K562 (cell line): ENCODE data around the gene TCEAL5. TPM values are rescaled to one million over a fixed set of nuclear protein-coding genes. Genes with fewer than 3 reads are reported as not detected.

Source experiments
- ARID3A ChIP-seq: IDR thresholded peaks from 2 replicates; pipeline ENCODE4 v1.6.1; 2012; ENCODE audit warnings: low read depth, low read length, improper control_type of control experiment, borderline replicate concordance
- BMI1 ChIP-seq: fragments of 150-350 bp; IDR thresholded peaks from 2 replicates; pipeline ENCODE4 v1.6.1; 2014; ENCODE audit warnings: low read length
- CEBPB ChIP-seq: fragments of 450-650 bp; IDR thresholded peaks from 2 replicates; pipeline ENCODE4 v1.6.1; 2016; ENCODE audit warnings: missing genetic modification characterization, missing compliant biosample characterization
- CSDE1 ChIP-seq, 2 experiments: fragments of 450-650 bp; IDR thresholded peaks; 2 replicates each; pipeline ENCODE4 v1.6.1; 2016; ENCODE audit warnings: mild to moderate bottlenecking in 1 of 2
- GTF2E2 ChIP-seq: fragments of 200-800 bp; sonication (Bioruptor generic); IDR thresholded peaks from 2 replicates; pipeline ENCODE4 v1.6.1; 2016; ENCODE audit warnings: missing genetic modification characterization, missing compliant biosample characterization
- ILF3 ChIP-seq: fragments of 450-650 bp; IDR thresholded peaks from 2 replicates; pipeline ENCODE4 v1.6.1; 2018; ENCODE audit warnings: antibody characterized with exemption, mild to moderate bottlenecking, moderate library complexity, borderline replicate concordance
- JUND ChIP-seq, 2 experiments: IDR thresholded peaks; 2 replicates in 1 of 2; 3 replicates in 1 of 2; pipeline ENCODE4 v1.6.1; 2011; ENCODE audit warnings: borderline replicate concordance in 2 of 2, low read depth in 2 of 2, low read length in 2 of 2, improper control_type of control experiment in 1 of 2, missing biosample characterization in 1 of 2, missing genetic modification characterization in 1 of 2, missing genetic modification reagents in 1 of 2
- KLF1 ChIP-seq: fragments of 450-650 bp; IDR thresholded peaks from 2 replicates; pipeline ENCODE4 v1.6.1; 2016; ENCODE audit warnings: missing genetic modification characterization, missing compliant biosample characterization
- MAFG ChIP-seq: fragments of 450-650 bp; conservative IDR thresholded peaks from 2 replicates; pipeline ENCODE4 v1.6.1; 2016; ENCODE audit warnings: missing genetic modification characterization, missing compliant biosample characterization
- MCM7 ChIP-seq, 2 experiments: fragments of 450-650 bp; IDR thresholded peaks; 2 replicates each; pipeline ENCODE4 v1.6.1; 2016 to 2018
- MYBL2 ChIP-seq, 2 experiments: fragments of 450-650 bp in 1 of 2; sonication (generic) in 1 of 2; formaldehyde crosslinking in 1 of 2; IDR thresholded peaks; 2 replicates each; pipeline versions ENCODE4 v1.6.1 to v1.8.1; 2017 to 2022; ENCODE audit warnings: borderline replicate concordance in 1 of 2, inconsistent platforms in 1 of 2, low read depth in 1 of 2, mild to moderate bottlenecking in 1 of 2, missing genetic modification reagents in 1 of 2, moderate library complexity in 1 of 2
- NCOR1 ChIP-seq: fragments of 450-650 bp; IDR thresholded peaks from 2 replicates; pipeline ENCODE4 v1.6.1; 2016; ENCODE audit warnings: mild to moderate bottlenecking, moderate library complexity
- POLR3G ChIP-seq: IDR thresholded peaks from 2 replicates; pipeline ENCODE4 v1.6.1; 2011; ENCODE audit not compliant: insufficient read length, insufficient replicate concordance; ENCODE audit errors: extremely low read depth
- PPARD ChIP-seq: fragments of 250-450 bp; sonication (Bioruptor Pico); IDR thresholded peaks from 2 replicates; pipeline ENCODE4 v1.8.0; 2022; ENCODE audit warnings: inconsistent platforms, mild to moderate bottlenecking, moderate library complexity
- RAD21 ChIP-seq, 2 experiments: fragments of 250-450 bp in 1 of 2; fragments of 450-650 bp in 1 of 2; sonication (Bioruptor Pico) in 1 of 2; formaldehyde crosslinking in 1 of 2; IDR thresholded peaks in 1 of 2; conservative IDR thresholded peaks in 1 of 2; 2 replicates each; pipeline versions ENCODE4 v1.4.0 to v1.8.0; 2020 to 2022; ENCODE audit warnings: mild to moderate bottlenecking in 2 of 2, moderate library complexity in 1 of 2
- YBX1 ChIP-seq: fragments of 450-650 bp; IDR thresholded peaks from 2 replicates; pipeline ENCODE4 v1.7.1; 2016; ENCODE audit warnings: mild to moderate bottlenecking
- ZNF280B ChIP-seq: fragments of 250-450 bp; sonication (Bioruptor Pico); IDR thresholded peaks from 2 replicates; pipeline ENCODE4 v1.5.1; 2021; ENCODE audit warnings: mild to moderate bottlenecking
- ZNF551 ChIP-seq: fragments of 250-450 bp; sonication (Bioruptor Pico); IDR thresholded peaks from 2 replicates; pipeline ENCODE4 v1.5.0; 2021; ENCODE audit warnings: mild to moderate bottlenecking, moderate library complexity
- polyA plus RNA-seq, 8 experiments: library from polyadenylated mRNA; depleted of rRNA in 4 of 8; stranded (reverse) in 5 of 8; unstranded in 3 of 8; fragments of >200 nt; fragmentation: Nextera tagmentation in 2 of 8; fragmentation: Illumina TruSeq in 1 of 8; extraction: Ambion mirVana in 2 of 8; extraction: Trizol in 1 of 8; gene quantifications; 2 replicates each; pipeline versions ENCODE4 v1.2.1 to v1.2.3, GENCODE V29; 2011 to 2014; ENCODE audit warnings: inconsistent platforms in 1 of 8, missing spikeins in 1 of 8
- total RNA-seq, 7 experiments: library from RNA; depleted of rRNA in 6 of 7; stranded (reverse); fragments of >200 nt in 6 of 7; fragmentation: Illumina TruSeq in 2 of 7; extraction: Trizol in 2 of 7; gene quantifications; 2 replicates each; pipeline versions ENCODE4 v1.2.1 to v1.2.3, GENCODE V29; 2011 to 2021; ENCODE audit warnings: low replicate concordance in 1 of 7
- TF ChIP-seq, protein P1 (sequence below): sonication (generic); formaldehyde crosslinking; IDR thresholded peaks from 2 replicates; pipeline ENCODE4 v1.8.0; 2023; ENCODE audit warnings: mild to moderate bottlenecking, missing genetic modification reagents

Gene TCEAL5
- total and polyA plus RNA-seq, 9 of the 15 experiments (the other 6 are each of a cell fraction or from before 2014, with no cell fraction given), result 0.10 to 0.18 TPM; not detected in 7

DNA sequence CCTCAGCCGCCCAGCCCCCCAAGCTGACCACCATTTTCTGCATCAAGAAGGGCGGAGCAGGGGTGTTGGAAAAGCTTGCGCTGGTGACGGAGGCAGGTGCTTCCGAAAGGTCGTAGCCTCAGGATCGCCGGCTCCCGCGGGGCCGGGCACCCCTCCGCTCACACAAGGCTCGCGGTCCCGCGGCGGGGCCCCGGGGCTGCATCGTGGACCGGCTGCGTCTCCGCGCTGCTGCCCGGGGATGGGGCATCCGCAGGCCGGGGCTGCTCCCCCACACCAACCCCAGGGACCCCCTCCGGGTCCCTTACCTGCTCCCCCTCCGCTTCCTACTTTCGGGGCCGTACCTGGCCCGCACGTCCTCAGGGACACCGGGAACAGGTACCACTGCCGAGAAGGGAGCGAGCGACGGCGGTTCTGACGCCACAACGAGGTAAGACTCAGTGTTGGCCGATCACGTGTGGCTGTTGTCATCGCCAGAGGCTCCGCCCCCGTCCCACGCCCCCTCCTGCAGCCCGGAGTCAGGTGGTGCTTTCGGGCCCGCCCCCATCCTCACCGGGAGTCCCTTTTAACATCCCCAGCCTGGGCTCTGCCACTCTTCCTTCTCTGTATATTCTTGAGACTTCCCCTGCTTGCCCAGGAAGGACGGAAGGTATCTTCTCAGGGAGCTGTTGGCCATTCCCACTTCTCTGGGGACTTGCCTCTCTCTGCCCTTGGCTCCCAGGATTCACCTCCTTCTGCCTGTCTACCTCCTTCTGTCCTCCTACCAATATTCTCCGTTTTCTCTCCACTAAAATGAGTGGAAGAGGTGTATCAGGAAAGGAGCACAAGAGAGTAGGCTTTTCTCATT lies 34.2 kb upstream of the TCEAL5 start, which contains the start of gene BEX2 (continued):
- TF ChIP-seq CEBPB (tag), result no peak
- no peak for TF ChIP-seq POLR3G
- no peak for TF ChIP-seq MAFG
- TF ChIP-seq BMI1, result no peak
- no peak for TF ChIP-seq MCM7 (IDR thresholded peaks at IDR 0.05)
- TF ChIP-seq CSDE1 (IDR thresholded peaks at IDR 0.05), result no peak
- peak; percentile 35; the same call in 1 of the 2 replicates for TF ChIP-seq JUND (IDR thresholded peaks at IDR 0.05; ENCODE audit: borderline replicate concordance, low read depth, low read length)
- TF ChIP-seq JUND (tag; IDR thresholded peaks at IDR 0.05; ENCODE audit: borderline replicate concordance, low read depth, low read length), result no peak
- no peak for TF ChIP-seq NCOR1
- TF ChIP-seq KLF1 (tag), result no peak
- TF ChIP-seq ARID3A, result no peak
- no peak for TF ChIP-seq ZNF551 (CRISPR knock-in tag)
- TF ChIP-seq, protein P1, sequence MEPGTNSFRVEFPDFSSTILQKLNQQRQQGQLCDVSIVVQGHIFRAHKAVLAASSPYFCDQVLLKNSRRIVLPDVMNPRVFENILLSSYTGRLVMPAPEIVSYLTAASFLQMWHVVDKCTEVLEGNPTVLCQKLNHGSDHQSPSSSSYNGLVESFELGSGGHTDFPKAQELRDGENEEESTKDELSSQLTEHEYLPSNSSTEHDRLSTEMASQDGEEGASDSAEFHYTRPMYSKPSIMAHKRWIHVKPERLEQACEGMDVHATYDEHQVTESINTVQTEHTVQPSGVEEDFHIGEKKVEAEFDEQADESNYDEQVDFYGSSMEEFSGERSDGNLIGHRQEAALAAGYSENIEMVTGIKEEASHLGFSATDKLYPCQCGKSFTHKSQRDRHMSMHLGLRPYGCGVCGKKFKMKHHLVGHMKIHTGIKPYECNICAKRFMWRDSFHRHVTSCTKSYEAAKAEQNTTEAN, result no peak
- TF ChIP-seq PPARD, result no peak
- TF ChIP-seq GTF2E2 (tag), result no peak
- no peak for TF ChIP-seq ILF3
- no peak for TF ChIP-seq YBX1
- no peak for TF ChIP-seq RAD21 (CRISPR knock-in tag; conservative IDR thresholded peaks at IDR 0.05 in 1 of 2, IDR thresholded peaks at IDR 0.05 in 1 of 2)
- no peak for TF ChIP-seq ZNF280B
- no peak for TF ChIP-seq MYBL2 (IDR thresholded peaks at IDR 0.05; ENCODE audit: low read depth)
- TF ChIP-seq MYBL2 (CRISPR knock-in tag; IDR thresholded peaks at IDR 0.05; ENCODE audit: borderline replicate concordance), result no peak
